GM21528 (cell line): ENCODE data around the gene GZMB.
"Not testable (repeated sequence)": the region's sequence is repeated elsewhere in the genome, so short reads cannot be mapped to it uniquely, and the experiment has no call there.

Experiments used
- ATAC-seq: cut with Tn5 transposase; IDR thresholded peaks from one replicate; pipeline ENCODE4 v1.9.1; 2021; ENCODE audit warnings: mild to moderate bottlenecking, moderate library complexity; ENCODE audit not compliant: unreplicated experiment, low FRiP score

GZMB gene

DNA sequence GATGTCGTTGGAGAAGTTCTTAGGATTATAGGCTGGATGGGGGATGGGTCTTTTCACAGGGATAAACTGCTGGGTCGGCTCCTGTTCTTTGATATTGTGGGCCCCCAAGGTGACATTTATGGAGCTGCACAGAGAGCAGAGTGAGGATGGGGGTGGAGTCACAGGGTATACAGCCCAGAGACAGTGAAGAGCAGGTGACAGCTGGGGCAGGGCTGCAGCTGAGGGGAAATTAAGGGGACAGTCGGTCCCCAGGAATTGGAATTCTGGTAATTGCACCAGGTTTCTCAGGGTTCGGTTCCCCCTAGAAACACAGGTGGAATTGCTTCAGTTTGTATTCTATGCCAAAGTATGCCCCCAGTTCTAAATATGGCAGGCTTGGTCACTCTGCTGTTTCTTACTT lies 1.7 kb downstream of the GZMB start:
- ATAC-seq: no peak

DNA sequence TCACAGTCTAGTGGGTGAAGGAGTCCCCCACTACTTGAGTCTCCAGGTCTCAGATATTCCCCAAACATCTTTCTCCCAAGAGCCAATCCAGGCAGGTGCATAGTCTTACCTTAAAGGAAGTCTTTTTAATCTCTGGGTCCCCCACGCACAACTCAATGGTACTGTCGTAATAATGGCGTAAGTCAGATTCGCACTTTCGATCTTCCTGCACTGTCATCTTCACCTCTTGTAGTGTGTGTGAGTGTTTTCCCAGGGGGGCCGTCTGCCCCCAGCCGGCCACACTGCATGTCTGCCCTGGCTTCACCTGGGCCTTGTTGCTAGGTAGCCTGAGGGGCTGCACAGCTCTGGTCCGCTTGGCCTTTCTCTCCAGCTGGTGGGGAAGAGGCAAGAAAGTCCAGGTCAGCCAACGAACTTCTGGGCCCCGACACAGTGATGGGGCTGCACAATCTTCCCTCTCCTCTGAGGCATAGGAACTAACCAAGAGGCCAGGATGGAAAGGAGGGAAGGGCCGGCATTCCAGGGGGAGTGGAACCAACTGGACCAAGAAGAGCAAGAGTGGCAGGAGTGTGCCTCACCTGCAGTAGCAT lies 2.1 kb downstream of the GZMB start:
- ATAC-seq: no peak

DNA sequence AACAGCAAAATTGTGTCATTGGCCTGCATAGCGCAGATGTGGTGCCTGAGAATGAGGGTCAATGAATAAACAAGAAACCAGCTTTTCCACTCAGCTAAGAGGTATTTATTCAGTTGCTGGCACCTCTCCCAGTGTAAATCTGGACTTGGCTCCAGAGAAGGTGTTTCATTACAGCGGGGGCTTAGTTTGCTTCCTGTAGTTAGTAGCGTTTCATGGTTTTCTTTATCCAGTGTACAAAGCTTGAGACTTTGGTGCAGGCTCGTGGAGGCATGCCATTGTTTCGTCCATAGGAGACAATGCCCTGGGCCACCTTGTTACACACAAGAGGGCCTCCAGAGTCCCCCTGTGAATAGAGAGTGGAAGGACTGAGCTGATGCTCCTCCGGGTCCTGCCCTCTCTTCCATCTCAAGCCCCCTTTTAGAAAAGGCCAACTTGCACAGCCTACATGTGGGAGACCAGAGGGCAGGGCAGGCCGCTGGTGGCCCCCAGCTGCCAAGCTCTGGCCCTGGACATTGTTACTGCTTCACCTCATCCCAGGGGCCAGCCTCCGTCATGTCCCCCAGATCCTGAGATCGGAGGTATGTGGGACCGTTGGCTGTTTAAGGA lies 3.0 kb downstream of the GZMB start:
- no peak for ATAC-seq

DNA sequence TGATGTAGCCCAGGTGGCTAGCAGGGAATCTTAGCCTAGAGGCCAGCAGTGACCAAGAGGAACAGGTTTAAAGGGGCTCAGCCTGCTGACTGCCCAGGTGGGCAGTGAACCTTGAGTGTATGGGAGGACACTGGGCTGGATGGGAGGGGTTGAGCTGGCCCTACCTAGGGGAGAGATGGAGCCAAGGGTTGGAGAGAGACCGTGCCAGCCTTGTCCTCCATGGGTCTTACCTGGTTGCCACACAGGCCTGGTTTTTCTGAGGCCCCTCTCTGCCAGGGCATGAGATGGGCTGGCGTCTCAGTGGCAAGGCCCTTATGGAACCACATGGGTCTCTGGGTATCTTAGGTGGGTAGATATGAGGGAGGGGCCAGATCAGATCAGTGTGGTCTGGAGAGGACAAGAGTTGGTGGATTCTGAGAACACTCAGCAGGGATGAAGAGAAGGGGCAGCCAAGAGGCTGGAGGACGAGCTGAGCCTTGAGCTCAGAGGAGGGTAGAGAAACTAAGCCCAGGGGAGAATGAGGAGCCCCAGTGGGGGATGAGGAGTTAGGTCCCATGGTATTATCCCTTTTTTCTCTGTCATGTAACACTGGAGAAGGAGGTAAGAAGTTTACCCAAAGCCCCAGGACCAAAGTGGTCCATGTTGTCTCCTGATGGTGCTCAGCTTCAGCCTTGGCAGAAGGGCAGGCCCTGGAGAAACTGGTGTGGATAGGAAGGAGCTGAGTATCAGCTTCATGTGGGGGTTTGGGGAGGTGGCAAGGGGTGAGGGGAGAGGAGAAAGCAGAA lies 3.7 kb downstream of the GZMB start:
- no peak for ATAC-seq

DNA sequence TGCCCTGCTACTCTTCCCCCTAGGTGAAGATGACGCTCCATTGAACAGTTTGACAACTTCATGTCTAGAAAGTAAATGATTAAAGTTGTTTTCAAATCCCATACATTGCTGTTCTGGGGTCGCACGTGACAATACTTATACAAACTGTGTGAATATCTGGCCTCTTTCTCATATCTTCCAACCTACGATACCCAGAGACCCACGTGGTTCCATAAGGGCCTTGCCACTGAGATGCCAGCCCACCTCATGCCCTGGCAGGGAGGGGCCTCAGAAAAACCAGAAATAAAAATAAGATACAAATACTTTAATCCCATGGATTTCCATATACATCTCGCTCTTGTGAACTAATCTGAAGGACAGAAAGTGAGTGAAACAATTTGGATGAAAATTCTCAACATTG lies 4.5 kb downstream of the GZMB start:
- ATAC-seq: no peak

DNA sequence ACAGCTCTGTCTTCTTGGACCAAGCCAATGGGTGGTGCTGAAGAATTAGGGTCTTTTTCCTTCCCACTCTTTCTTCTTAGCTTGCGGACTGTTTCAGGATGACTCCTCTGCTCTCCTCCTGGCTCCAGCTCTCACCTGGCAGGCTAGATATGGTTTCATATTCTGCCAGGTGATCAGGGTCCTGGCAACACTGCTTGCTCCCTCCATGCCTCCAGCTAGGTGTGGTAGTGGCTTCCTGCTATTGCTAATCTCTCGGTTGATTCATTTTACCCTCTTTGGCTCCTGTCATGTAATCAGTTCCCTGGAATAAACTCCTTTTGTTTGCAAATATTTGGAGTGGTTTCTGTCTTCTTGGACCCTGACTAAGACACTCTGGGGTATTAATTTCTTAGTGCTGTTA lies 20.2 kb downstream of the GZMB start:
- no peak for ATAC-seq

DNA sequence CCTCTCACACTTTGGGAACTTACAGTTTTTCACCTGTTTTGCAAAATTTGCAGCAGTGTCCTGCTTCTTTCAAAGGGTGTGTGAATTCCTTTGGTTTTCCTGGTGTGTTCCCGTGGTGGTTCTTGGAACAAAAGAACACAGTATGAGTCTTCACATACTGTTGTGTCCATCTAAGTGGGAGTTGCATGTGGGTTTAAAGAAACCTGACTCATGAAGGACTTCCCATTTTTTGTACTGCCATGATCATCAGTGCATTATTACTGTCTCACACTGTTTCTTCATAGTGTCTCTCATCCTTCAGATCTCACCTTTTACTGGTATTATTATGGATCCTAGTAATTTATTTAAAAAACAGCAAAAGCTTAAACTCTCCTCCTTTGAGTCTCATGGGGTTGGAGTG lies 20.7 kb downstream of the GZMB start:
- no peak for ATAC-seq

DNA sequence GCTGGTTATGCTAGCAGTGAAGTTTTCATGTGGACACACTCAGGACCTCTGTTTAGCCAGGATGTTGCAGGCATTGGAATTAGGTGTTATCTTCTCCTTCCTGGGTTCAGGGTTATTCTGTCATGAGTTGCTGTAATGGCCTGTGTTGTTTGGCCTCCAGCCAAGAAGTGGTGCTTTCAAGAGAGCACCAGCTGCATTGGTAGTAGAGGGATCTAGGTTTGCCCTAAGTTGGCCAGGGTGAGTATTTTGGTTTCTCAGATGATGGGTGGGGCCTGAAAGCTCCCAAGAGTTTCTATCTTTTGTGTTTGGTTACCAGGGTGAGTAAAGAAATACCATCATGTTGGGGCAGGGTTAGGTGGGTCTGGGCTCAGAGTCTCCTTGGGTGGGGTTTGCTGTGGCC lies 21.8 kb downstream of the GZMB start:
- ATAC-seq: no peak

DNA sequence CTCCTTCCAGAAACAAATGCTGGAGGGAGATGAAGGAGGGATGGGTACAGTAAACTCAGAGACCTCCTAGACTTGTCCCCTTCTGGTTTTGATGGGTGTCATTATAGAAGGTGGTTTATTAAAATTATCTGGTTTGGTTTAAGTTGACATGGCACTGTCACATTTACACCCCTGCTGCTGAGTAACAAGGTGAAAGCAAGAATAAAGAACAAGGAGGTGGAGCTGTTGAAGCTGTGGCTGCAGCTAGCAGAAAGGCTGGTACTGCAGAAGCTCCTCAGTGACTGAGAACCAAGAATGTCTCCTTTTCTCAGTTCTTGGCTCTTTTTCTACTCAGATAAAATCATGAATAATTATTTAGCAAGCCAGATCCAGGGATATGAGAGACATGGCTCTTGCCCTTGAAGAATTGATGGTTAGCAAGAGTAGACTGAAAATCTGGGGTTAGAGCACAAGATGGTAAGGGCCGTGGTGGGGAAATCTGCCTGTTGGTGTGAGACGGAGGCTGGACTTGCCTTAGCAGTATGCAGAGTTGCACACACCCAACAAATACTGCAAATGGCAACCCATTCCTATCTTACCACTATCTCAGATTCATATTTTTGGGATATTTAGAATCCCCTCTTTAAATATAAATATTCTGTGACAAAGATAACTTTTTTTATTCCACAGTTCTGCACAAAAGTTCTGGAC lies 24.2 kb downstream of the GZMB start, which contains the start of gene GZMH:
GZMH (minus strand) TSS at position 31 of the 690 bp plus-strand sequence. CDS start 72 bp downstream, outside the sequence.
- peak; percentile 51 for ATAC-seq

DNA sequence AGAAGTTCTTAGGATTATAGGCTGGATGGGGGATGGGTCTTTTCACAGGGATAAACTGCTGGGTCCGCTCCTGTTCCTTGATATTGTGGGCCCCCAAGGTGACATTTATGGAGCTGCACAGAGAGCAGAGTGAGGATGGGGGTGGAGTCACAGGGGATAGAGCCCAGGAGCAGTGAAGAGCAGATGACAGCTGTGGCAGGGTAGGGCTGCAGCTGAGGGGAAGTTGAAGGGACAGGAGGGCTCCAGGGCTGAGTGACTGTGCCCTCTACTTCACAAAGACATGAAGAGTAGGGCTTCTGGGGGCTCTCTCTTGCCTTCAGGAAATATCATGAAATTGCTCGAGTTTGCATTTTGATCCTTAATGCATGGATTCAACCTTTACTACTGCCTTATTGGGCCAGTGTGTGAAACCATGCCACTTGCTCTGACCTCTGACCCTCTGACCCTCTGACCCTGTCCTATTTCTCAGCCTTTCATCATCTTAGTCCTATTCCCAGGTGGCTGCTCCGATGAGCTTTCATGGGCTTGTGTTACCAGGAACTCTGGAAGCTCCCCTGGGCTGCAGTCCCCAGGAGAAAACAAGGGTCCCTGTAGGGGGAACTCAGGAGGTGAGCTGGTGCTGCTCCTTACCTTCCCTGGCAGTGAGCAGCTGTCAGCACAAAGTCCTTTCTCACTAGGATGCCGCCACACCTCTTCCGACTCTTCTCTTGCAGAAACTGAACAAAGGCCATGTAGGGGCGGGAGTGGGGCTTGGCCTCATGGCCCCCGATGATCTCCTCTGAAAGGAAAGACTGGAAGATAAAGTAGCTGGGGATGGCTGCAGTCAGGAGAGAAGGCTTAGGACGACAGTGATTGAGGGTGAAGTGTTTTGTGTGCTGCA lies 26.1 kb downstream of the GZMB start:
- ATAC-seq: no peak

DNA sequence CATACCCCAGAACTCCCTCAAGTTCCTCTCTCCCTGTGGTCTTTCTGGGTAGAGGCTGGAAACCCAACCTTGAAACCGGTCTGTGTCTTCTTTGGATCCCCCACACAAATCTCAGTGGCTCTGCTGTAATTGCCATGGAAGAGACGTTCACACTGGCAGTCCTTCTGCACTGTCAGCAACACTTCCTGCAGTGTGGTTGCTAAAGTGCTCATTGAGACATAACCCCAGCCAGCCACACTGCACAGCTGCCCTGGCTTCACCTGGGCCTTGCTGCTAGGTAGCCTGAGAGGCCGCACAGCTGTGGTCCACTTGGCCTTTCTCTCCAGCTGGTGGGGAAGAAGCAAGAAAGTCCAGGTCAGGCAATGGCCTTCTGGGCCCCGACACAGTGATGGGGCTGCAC lies 26.9 kb downstream of the GZMB start:
- ATAC-seq: no peak

DNA sequence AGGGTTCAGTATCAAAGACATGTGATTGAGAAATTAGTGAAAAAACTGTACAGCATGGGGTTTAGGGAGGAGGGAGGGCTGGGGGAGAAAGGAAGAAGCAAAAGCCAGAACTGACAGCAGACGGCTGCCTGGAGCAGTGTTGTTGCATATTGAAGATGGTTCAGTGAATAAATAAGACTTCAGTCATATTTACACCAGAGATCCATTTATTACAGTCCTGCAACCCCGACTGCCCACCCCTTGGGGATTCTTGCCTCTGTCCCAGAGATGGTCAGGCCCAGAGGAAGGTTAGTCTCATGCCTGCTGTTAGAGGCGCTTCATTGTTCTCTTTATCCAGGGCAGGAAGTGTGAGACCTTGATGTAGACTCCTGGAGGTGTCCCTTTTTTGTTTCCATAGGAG lies 27.7 kb downstream of the GZMB start:
- no peak for ATAC-seq

DNA sequence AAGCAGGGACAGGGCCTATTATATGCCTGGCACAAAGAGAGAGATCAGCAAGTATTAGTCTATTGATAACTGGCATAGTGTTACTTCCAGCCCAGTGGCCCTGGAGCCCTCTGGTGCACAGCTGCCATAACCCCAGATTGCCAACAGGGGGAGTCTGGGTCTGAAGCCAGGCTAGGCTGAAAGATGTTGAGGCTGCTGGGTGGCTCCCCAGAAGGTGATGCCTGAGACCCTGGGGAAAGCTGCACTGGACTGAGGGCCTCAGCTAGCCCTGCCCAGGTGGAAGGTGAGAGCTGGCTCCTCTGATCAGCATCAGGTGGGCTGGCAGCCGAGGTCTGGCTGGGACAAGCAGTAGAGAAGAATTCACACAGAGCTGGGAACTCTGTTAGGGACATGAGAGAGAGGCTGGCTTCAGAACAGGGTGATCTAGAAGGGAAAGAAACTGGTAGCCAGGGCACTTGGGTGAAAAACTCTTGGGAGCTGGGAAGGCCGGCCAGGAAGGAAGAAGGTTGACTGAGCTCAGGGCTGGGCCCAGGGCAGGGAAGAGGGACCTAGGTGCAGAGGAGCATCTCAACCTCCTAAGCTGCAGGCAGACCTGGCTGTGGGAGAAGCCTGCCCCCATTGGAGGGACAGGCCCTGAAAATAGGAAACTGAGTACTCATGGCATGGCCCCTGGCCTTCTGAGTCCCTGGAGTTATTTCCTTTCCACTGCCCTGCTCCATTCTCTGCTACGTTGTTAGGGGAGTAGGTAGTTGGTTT lies 28.4 kb downstream of the GZMB start:
- ATAC-seq: peak; percentile 88

DNA sequence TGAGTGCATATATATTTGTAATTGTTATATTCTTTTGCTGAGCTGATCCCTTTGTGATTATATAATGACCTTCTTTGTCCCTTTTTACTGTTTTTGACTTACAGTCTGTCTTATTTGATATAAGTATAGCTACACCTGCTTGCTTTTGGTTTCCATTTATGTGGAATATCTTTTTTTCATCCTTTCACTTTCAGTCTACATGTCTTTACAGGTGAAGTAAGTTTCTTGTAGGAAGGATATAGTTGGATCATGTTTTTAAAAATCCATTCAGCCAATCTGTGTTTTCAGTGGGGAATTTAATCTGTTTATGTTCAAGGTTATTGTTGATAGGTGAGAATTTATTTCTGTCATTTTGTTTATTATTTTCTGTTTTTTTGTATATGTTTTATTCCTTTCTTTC lies 36.6 kb downstream of the GZMB start:
- no peak for ATAC-seq

DNA sequence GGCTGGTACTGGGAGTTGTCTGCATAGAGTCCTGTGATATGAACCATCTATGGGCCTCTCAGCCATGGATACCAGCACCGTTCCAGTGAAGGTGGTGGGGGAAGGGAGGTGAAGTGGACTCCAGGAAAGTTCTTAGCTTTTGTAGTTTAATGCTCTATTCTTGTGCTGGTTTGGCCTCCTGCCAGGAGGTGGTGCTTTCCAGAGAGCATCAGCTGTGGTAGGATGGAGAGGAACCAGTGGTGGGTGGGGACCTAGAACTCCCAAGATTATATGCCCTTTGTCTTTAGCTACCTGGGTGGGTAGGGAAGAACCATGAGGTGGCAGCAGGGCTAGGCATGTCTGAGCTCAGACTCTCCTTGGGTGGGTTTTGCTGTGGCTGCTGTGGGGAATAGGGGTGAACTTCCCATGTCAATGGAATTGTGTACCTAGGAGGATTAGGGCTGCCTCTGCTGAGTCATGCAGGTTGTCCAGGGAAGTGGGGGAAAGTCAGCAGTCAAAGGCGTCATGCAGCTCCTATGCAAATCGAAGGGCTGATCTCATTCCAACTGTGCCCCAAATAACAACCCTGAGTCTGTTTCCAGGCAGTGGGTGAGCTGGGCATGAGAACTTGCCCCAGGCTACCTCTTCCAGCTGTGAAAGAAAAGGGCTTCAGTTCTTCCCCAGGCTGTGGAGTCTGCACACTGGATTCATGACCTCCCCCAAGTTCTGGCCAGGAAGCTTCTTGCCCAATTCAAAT lies 38.7 kb downstream of the GZMB start:
- ATAC-seq: no peak

DNA sequence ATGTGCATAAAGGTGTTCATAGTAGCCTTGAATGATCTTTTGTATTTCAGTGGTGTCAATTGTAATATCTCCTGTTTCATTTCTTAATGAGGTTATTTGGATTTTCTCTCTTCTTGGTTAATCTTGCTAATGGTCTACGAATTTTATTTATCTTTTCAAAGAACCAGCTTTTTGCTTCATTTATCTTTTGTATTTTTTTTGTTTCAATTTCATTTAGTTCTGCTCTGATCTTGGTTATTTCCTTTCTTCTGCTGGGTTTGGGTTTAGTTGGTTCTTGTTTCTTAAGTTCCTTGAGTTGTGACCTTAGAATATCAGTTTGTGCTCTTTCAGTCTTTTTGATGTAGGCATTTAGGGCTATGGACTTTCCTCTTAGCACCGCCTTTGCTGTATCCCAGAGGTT lies 43.0 kb downstream of the GZMB start:
- not testable (repeated sequence) for ATAC-seq

DNA sequence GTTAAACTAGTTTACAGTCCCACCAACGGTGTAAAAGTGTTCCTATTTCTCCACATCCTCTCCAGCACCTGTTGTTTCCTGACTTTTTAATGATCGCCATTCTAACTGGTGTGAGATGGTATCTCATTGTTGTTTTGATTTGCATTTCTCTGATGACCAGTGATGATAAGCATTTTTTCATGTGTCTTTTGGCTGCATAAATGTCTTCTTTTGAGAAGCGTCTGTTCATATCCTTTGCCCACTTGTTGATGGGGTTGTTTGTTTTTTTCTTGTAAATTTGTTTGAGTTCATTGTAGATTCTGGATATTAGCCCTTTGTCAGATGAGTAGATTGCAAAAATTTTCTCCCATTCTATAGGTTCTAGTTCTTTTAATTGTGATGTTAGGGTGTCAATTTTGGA lies 49.6 kb downstream of the GZMB start:
- ATAC-seq: not testable (repeated sequence)
